Fibroblast of pulmonary artery (primary cell): ENCODE data around the gene TSPAN15.

ENCODE experiments used
- DNase-seq: peaks from one replicate; pipeline ENCODE4 v3.0.0-alpha.2; 2010; ENCODE audit warnings: low read depth
- H3K4me3 ChIP-seq: replicated peaks from 2 replicates; pipeline ENCODE4 v1.5.1; 2011; ENCODE audit warnings: low read depth, mild to moderate bottlenecking, control low read depth, low read length, moderate library complexity
- TF ChIP-seq, protein P1 (sequence below): IDR thresholded peaks from 2 replicates; pipeline ENCODE4 v1.5.1; 2011; ENCODE audit warnings: mild to moderate bottlenecking, control low read depth, low read length, inconsistent platforms; ENCODE audit errors: missing control alignments

The TSPAN15 gene

GRCh38 chr10:69406816-69407580 is 44.3 kb upstream of the TSPAN15 start:
- DNase-seq = no peak
- TF ChIP-seq, protein P1, sequence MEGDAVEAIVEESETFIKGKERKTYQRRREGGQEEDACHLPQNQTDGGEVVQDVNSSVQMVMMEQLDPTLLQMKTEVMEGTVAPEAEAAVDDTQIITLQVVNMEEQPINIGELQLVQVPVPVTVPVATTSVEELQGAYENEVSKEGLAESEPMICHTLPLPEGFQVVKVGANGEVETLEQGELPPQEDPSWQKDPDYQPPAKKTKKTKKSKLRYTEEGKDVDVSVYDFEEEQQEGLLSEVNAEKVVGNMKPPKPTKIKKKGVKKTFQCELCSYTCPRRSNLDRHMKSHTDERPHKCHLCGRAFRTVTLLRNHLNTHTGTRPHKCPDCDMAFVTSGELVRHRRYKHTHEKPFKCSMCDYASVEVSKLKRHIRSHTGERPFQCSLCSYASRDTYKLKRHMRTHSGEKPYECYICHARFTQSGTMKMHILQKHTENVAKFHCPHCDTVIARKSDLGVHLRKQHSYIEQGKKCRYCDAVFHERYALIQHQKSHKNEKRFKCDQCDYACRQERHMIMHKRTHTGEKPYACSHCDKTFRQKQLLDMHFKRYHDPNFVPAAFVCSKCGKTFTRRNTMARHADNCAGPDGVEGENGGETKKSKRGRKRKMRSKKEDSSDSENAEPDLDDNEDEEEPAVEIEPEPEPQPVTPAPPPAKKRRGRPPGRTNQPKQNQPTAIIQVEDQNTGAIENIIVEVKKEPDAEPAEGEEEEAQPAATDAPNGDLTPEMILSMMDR = no peak
- no peak overlapping the region for H3K4me3 ChIP-seq

DNA sequence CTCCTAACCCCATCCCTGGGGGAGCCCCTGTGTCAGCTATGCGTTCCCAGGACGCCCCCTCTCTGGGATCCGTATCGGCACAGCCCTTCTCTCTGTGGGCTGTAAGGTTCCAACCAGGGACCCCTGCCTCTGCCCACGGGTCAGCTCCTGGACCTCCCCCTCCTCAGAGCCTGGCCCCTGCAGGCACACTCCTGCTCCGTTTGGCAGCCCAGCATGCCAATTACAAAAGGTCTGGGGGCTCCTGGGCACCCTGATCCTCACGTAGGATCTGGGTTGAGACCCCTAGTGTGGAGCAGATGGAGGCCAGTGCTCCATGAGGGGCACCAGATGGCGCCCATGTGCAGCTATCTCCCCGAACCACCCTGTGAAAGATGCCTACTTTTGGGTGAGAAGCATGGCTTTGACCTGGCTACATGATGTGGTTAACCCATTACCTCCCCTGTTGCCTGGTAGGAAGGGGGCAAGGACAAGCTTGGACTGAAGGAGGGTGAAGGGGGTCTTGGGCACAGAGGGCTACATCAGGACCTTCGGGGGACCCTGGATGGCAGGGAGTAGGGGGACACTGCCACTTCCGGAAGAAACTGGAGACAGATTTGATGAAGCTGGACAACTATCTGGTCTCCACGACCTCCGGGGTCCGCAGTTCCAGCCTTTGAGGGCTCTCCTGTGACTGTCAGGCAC is 43.5 kb upstream of the TSPAN15 start:
- no peak overlapping the region for H3K4me3 ChIP-seq
- TF ChIP-seq, protein P1 = peak; percentile 29
- no peak for DNase-seq

DNA sequence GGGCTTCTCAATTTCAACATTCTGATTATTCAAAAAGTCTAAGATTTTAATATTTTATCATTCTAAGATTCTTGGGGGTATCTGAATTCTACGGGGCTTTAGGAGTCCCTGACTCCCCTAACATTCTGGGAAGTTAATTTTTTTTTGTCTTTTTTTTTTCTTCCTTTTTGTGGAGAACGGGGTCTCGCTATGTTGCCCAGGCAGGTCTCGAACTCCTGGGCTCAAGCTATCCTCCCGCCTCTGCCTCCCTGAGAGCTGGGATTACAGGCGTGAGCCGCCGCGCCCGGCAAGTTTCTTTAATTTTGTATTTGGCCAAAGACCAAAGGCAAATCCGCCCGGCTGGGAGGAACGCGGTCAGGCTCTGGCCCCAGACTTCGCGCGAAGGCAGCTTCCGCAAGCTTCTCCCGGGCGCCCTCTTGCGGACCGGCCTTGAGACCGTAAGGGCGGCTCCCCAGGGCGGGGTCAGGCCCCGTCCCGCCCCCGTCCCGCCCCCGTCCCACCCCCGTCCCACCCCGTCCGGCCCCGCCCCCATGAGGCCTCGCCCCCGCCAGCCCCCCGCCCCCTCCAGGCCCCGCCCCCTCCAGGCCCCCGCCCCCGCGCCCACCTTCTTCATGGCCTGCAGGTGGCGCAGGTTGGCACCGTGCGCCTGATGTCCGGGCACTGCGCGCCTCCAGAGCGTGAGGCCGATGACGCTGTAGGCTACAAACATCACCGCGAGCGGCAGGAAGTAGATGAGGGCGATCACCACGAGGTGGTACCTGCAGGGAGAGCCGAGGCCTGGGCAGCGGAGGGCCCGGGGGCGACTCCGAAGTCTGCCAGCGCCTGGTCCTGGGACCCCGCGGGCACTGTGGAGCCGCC is 42.7 kb upstream of the TSPAN15 start:
- peak overlapping the region; percentile 36 for H3K4me3 ChIP-seq
- TF ChIP-seq, protein P1 = peak; percentile 56
- peak; percentile 96 for DNase-seq

DNA sequence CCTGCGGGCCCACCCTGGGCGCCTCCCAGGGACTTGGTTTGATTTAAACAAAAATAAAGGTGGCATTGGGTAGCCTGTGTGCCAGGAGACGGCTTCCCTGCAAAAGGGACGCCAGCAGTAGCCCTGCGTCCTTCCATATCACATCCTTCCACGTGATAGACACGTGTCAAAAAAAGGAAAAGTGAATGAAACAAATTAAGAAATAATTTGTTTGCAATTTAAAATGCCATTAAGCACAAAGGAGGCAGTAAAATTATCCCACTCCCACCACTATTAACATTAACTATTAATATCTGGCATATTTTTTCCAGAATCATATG is 42.1 kb upstream of the TSPAN15 start:
- peak overlapping the region; percentile 36 for H3K4me3 ChIP-seq
- TF ChIP-seq, protein P1 = no peak
- no peak for DNase-seq

DNA sequence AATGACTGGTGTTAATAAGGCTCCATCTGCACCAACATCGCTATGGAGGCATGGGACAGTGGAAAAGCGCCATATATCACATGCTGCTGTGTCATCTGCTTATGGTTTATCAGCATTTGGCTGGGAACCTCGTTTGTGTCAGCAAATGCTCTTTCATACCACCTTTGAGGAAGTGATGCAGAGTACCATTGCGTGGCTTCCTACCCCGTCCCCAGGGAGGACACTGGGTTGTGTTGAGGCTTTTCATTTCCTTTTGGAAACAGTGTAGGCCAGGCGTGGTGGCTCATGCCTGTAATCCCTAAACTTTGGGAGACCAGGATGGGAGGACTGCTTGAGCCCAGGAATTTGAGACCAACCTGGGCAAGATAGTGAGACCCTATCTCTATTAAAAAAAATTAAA is 41.3 kb upstream of the TSPAN15 start:
- no peak for DNase-seq
- H3K4me3 ChIP-seq = no peak overlapping the region
- TF ChIP-seq, protein P1 = no peak

GRCh38 chr10:69410487-69410886 is 40.8 kb upstream of the TSPAN15 start:
- no peak for DNase-seq
- H3K4me3 ChIP-seq = no peak overlapping the region
- TF ChIP-seq, protein P1 = no peak
